ENCODE results near the gene ZBTB39. TPM values are rescaled to one million over a fixed set of nuclear protein-coding genes. Genes with fewer than 3 reads are reported as not detected.

ZBTB39 gene
- total and polyA plus RNA-seq, 2 of the 8 experiments (the other 6 are each of a cell fraction or from before 2014, with no cell fraction given): 19.3 to 25.0 TPM

DNA sequence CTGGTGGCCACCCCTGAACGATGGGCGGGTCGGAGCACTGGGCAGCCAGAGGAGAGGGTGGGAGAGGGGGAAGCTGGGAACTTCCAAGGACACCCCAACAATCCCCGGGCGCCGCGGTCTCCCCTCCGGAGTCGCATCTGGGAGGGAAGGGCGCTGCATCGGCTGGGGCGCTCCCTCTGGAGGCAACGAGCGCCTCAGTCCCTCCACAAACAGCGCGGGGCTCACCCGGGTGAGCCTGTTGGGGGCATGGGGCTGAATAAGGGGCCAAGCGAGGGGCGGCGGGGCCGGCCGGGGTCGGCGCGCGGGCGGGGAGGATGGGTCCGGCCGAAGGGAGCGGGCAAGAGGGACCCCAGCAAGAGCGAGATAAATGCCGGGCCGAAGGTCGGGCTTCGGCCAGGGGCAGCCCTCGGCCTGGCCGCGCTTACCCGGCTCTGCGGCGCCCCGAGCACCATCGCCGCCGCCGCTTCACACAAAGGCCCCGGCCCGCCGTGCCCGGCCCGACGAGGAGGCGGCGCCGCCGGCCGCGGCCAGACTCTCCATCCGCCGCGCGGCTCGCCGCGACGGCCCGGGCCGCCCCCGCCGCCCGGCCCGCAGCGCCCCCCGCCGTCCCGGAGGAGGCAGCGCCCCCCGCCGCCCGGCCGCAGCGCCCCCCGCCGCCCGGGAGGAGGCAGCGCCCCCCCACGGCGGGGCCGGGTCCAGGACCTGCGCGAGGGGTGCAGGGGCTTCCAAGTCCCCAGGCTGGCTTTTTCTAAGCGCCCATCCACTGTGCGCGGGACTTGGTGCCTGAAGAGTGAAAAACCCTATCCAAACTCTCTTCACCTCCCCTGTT, at the start of gene ZBTB39 (continued):
- TF ChIP-seq SIN3A (conservative IDR thresholded peaks at IDR 0.05 in 1 of 2, IDR thresholded peaks at IDR 0.05 in 1 of 2; ENCODE audit: low read depth in 1 of 2, low read length in 2 of 2) (no peak; a peak in 1 of 4 replicates), JUND (IDR thresholded peaks at IDR 0.05; ENCODE audit: low read length) (no peak), KDM5A (IDR thresholded peaks at IDR 0.05; ENCODE audit: low read length) (no peak), CBX5 (IDR thresholded peaks at IDR 0.05; ENCODE audit: low read depth, low read length) (no peak), HDAC2 (IDR thresholded peaks at IDR 0.05; ENCODE audit: borderline replicate concordance in 1 of 2, low read depth in 2 of 2, low read length in 2 of 2) (no peak), SP4 (IDR thresholded peaks at IDR 0.05; ENCODE audit: low read length) (no peak)
- TF ChIP-seq, protein P1, sequence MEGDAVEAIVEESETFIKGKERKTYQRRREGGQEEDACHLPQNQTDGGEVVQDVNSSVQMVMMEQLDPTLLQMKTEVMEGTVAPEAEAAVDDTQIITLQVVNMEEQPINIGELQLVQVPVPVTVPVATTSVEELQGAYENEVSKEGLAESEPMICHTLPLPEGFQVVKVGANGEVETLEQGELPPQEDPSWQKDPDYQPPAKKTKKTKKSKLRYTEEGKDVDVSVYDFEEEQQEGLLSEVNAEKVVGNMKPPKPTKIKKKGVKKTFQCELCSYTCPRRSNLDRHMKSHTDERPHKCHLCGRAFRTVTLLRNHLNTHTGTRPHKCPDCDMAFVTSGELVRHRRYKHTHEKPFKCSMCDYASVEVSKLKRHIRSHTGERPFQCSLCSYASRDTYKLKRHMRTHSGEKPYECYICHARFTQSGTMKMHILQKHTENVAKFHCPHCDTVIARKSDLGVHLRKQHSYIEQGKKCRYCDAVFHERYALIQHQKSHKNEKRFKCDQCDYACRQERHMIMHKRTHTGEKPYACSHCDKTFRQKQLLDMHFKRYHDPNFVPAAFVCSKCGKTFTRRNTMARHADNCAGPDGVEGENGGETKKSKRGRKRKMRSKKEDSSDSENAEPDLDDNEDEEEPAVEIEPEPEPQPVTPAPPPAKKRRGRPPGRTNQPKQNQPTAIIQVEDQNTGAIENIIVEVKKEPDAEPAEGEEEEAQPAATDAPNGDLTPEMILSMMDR (IDR thresholded peaks at IDR 0.05; ENCODE audit: control extremely low read depth in 1 of 3, insufficient read depth in 1 of 3, low read depth in 1 of 3, low read length in 3 of 3): peak; percentile 35 to 88 (median 62)

All from H1 (cell line).